Activated CD4-positive, alpha-beta T cell treated with anti-CD3 and anti-CD28 coated beads, Interleukin-10, Interleukin-2, amounts not matched to agents 100 ng/mL and 50 ng/mL, durations not matched to agents 16 hours and 8 hours (primary cell): ENCODE measurements around the gene MAGEA2.
"Not testable (repeated sequence)": the region's sequence is repeated elsewhere in the genome, so short reads cannot be mapped to it uniquely, and the experiment has no call there.

ENCODE experiments used
- DNase-seq: peaks from one replicate; pipeline ENCODE4 v3.0.0-alpha.2; 2020

Gene MAGEA2

GRCh38 chrX:152753686-152754650, at the start of gene MAGEA2:
TSS of gene MAGEA2 (minus strand) at chrX:152753842. CDS start at chrX:152751363, 2,479 bp downstream.
- not testable (repeated sequence) for DNase-seq

GRCh38 chrX:152798945-152799344, 45.3 kb upstream of the MAGEA2 start:
- DNase-seq: no peak

- DNase-seq: not testable (repeated sequence)
These were observed 33.4 kb upstream of the MAGEA2 start for GRCh38 chrX:152787062-152787461.

GRCh38 chrX:152769549-152770289, 16.1 kb upstream of the MAGEA2 start, which contains the start of gene MAGEA6:
TSS of gene MAGEA6 (minus strand) at chrX:152769689. CDS start at chrX:152767650, 2,039 bp downstream.
- not testable (repeated sequence) for DNase-seq

- not testable (repeated sequence) for DNase-seq
These were observed 12.9 kb upstream of the MAGEA2 start for GRCh38 chrX:152766562-152766961.

GRCh38 chrX:152761582-152761981, 7.9 kb upstream of the MAGEA2 start:
- not testable (repeated sequence) for DNase-seq

- DNase-seq: not testable (repeated sequence)
These were observed 5.9 kb upstream of the MAGEA2 start for GRCh38 chrX:152759544-152759943.

GRCh38 chrX:152758918-152759317, 5.3 kb upstream of the MAGEA2 start, which contains the start of gene CSAG3:
TSS of gene CSAG3 (plus strand) at chrX:152759218.
- not testable (repeated sequence) for DNase-seq

- DNase-seq: not testable (repeated sequence)
These were observed 1.2 kb upstream of the MAGEA2 start for GRCh38 chrX:152754871-152755270.

GRCh38 chrX:152738560-152738959, 15.1 kb downstream of the MAGEA2 start:
- no peak for DNase-seq

- not testable (repeated sequence) for DNase-seq
These were observed 17.1 kb downstream of the MAGEA2 start for GRCh38 chrX:152736528-152736927.

- DNase-seq: no peak
These were observed 17.7 kb downstream of the MAGEA2 start for GRCh38 chrX:152735860-152736511.

GRCh38 chrX:152735101-152735500, 18.5 kb downstream of the MAGEA2 start:
- DNase-seq: no peak

GRCh38 chrX:152734143-152734858, 19.3 kb downstream of the MAGEA2 start:
- not testable (repeated sequence) for DNase-seq

GRCh38 chrX:152733261-152733975, 20.2 kb downstream of the MAGEA2 start, which contains the start of the genes CSAG1 and MAGEA12:
TSS of gene CSAG1 (minus strand) at chrX:152733721. CDS start at chrX:152732460, 1,261 bp downstream.
TSS of gene MAGEA12 (plus strand) at chrX:152733757. CDS start at chrX:152736162, 2,405 bp downstream.
- no peak for DNase-seq

- DNase-seq: no peak
These were observed 28.2 kb downstream of the MAGEA2 start for GRCh38 chrX:152725409-152725808.

GRCh38 chrX:152713815-152714787, 39.5 kb downstream of the MAGEA2 start, which contains the start of gene MAGEA2B:
TSS of gene MAGEA2B (plus strand) at chrX:152714628. CDS start at chrX:152717107, 2,479 bp downstream.
- DNase-seq: not testable (repeated sequence)

- not testable (repeated sequence) for DNase-seq
These were observed 40.4 kb downstream of the MAGEA2 start for GRCh38 chrX:152713195-152713594.

GRCh38 chrX:152709173-152709572, 44.5 kb downstream of the MAGEA2 start, which contains the start of gene CSAG2:
TSS of gene CSAG2 (minus strand) at chrX:152709273. CDS start at chrX:152709112, 161 bp downstream.
- not testable (repeated sequence) for DNase-seq
